GM18499 (cell line): ENCODE data around the gene CNPPD1.
"Not testable (repeated sequence)": the region's sequence is repeated elsewhere in the genome, so short reads cannot be mapped to it uniquely, and the experiment has no call there.

Source experiments
- ATAC-seq: cut with Tn5 transposase; IDR thresholded peaks from one replicate; pipeline ENCODE4 v1.9.1; 2021; ENCODE audit warnings: moderate number of reproducible peaks; ENCODE audit not compliant: insufficient read depth, unreplicated experiment

The CNPPD1 gene

GRCh38 chr2:219209236-219210195, 32.8 kb upstream of the CNPPD1 start:
- no peak for ATAC-seq

DNA sequence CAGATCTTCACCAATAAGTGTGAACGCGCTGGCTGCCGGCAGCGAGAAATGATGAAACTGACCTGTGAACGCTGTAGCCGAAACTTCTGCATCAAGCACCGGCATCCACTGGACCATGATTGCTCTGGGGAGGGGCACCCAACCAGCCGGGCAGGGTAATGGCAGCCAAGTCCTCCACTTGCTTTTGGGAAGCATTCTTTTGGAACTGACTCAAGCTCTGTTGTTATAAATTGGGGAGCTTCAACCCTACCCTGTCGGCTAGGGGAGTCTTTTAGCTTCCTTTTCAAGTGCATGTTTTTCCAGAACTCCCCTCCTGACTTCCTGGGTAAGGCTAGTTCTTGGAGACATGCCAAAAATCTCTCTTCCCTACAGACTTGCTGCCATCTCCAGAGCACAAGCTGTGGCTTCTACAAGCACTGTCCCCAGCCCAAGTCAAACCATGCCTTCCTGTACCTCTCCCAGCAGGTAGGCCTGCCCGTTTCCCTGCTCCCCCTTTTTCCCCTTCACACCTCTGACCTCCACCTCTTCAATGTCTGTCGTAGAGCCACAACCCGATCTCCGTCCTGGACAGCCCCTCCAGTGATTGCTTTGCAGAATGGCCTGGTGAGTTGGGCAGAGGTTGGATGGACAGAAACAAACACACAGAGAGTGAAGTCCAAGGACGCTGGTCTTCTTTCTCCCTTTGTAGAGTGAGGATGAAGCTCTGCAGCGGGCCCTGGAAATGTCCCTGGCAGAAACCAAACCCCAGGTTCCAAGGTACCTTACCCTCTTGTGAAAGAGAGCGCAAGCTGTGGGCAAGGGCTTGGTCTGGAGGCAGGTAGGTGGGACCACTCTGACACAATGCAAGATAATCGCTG, 31.4 kb upstream of the CNPPD1 start:
- no peak for ATAC-seq

GRCh38 chr2:219207134-219207883, 30.6 kb upstream of the CNPPD1 start:
- ATAC-seq = no peak

- ATAC-seq = peak; percentile 80
Observed at GRCh38 chr2:219206328-219207133, 29.8 kb upstream of the CNPPD1 start, which contains the start of gene ZFAND2B. TSS of gene ZFAND2B (plus strand) at chr2:219206782. CDS start at chr2:219206988, 206 bp downstream.

- ATAC-seq = no peak
Observed at GRCh38 chr2:219205981-219206327, 29.2 kb upstream of the CNPPD1 start.

DNA sequence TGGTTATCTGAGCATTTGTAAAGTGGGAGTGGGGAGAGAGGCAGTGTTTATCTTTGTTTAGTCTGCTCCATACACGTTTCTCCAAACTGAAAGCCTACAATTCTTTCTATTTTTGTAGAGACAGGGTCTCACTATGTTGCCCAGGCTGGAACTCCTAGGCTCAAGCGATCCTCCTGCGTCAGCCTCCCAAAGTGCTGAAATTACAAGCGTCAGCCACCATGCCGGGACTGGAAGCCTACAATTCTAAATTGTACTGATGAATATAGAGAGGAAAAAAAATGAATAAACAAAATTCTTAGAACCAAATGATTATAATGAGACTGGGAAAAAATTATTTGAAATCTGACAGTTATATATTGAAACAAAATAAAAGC, 28.4 kb upstream of the CNPPD1 start:
- no peak for ATAC-seq

GRCh38 chr2:219204425-219205164, 27.9 kb upstream of the CNPPD1 start:
- no peak for ATAC-seq

GRCh38 chr2:219201331-219201730, 24.6 kb upstream of the CNPPD1 start:
- not testable (repeated sequence) for ATAC-seq

GRCh38 chr2:219200502-219201326, 24.0 kb upstream of the CNPPD1 start:
- not testable (repeated sequence) for ATAC-seq

- no peak for ATAC-seq
Observed at GRCh38 chr2:219199470-219200211, 22.9 kb upstream of the CNPPD1 start.

DNA sequence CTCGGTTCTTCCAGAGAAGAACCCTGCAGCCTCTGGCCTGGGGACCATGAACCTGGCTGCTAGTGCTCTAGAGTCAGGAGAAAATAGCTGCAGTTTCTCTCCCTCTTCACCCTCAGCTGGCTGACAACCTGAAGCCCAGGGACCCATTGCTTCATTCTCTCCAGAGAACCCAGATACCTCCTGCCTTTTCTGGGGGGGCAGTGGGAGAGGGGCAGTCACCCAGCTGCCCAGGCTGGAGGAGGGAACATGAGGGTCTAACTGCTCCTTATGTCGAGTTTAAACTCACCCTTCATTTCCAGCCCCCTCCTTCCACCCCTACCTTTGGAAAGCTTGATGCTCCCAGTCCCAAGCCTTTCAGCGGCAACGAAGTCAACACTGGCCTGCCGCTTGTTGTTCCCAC, 22.2 kb upstream of the CNPPD1 start:
- no peak for ATAC-seq

- no peak for ATAC-seq
Observed at GRCh38 chr2:219197388-219197787, 20.7 kb upstream of the CNPPD1 start.

DNA sequence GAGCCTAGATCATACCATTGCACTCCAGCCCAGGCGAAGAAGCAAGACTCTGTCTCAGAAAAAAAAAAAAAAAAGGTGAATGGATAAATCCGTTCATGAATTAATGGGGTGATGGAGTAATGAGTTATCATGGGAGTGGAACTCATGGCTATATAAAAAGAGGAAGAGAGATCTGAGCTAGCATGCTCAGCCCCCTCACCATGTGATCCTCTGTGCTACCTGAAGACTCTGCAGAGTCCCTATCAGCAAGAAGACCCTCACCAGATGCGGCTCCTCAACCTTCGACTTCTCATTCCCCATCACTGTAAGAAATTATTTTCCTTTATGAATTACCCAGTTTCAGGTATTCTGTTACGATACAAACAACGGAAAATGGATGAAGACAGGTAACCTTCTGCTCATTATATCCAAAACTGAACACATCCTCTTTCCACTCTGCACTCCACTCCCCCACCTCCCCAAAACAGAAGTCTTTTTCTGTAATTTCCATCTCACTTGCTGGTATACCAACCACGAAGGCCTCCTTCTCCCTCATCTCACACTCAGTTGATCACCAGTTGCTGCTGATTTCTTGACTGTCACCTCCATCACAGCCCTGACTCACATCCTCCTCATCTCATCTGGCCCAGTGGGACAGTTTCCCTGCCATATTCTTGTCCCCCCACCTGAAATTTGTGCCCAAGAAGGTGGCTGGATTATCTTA, 10.2 kb upstream of the CNPPD1 start:
- ATAC-seq = no peak

DNA sequence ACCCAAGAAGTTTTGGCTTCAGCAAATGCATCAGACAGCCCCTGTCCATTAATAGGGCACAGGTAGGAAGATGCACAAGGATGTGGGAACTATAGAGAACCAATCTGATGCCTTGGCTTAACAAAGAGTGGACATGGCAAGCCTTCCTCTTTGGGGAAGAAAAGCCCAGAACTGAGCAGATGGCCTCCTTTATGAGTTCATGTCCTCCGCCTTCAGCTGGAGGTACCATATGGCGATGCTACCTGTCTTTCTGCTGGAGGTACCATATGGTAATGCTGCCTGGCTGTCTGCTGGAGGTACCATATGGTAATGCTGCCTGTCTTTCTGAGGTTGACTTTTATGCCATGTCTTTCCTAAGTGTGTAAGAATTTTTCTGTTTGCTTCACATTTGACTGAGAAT, 7.4 kb upstream of the CNPPD1 start:
- ATAC-seq = no peak

GRCh38 chr2:219183151-219183772, 6.5 kb upstream of the CNPPD1 start:
- no peak for ATAC-seq

GRCh38 chr2:219182331-219183150, 5.8 kb upstream of the CNPPD1 start:
- ATAC-seq = no peak
